Erythroblast (primary cell): ENCODE results near the gene CAMK2G.
"Not testable (repeated sequence)": the region's sequence is repeated elsewhere in the genome, so short reads cannot be mapped to it uniquely, and the experiment has no call there.

Source experiments
- DNase-seq, 2 experiments: peaks; one replicate each; lab custom pipeline; 2025; lab: John Stamatoyannopoulos, UW
- GATA1 ChIP-seq: IDR thresholded peaks from 2 replicates; pipeline ENCODE4 v1.6.1; 2011; ENCODE audit warnings: low read depth, mild to moderate bottlenecking, control low read depth, low read length, moderate library complexity
- POLR2A ChIP-seq: IDR thresholded peaks from 2 replicates; pipeline ENCODE4 v1.6.1; 2011; ENCODE audit warnings: mild to moderate bottlenecking, low read length

Gene CAMK2G

DNA sequence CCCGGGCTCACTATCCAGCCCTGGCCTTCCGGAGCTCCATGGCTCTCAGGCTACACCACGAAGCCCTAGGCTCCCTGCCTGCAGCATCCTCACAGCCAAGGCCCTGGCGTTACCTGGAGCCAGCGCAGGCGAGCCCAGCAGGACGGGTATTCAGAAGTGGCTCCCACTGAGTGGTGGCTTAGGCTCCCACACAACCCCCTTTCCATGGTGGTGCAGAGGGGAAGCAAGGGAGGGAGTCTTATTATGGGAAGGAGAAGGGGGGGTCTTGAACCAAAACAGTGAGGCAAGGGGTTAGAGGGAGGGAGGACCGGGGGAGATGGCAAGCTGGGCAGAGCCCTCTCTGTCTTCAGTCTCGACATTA lies 33.3 kb downstream of the CAMK2G start:
- TF ChIP-seq POLR2A (no peak), GATA1 (no peak)
- DNase-seq: no peak

DNA sequence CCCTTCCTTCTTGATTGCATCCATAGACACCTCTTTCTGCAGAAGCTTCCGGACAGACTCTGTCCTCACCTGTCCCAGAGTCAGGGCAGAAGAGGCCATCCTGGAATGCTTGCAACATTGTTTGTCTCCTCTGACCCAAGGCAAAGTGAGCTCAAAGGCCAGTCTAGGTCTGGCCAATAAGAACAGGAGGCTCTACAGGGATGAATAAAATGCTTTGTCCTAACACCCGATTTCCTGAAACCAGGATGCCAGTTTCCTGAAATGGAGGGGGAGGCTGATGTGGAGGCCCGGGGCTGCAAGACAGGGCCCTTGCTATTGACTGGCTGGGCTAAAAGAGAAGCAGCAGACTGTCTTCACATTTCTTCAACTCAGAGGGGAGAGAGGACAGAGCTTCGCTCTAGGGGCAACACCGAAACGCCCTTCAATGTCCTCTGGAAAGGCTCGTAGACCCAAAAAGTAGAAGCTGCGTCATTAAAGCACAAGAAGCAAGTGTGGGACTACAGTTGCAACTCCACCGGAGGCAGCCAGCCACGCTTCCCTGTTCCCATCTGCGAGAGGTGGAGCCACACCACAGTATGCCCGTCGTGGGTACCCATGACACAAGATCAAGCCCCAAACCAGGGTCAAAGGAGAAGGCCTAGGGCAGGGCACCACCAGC lies 33.8 kb downstream of the CAMK2G start:
- DNase-seq: no peak
- TF ChIP-seq POLR2A: no peak

DNA sequence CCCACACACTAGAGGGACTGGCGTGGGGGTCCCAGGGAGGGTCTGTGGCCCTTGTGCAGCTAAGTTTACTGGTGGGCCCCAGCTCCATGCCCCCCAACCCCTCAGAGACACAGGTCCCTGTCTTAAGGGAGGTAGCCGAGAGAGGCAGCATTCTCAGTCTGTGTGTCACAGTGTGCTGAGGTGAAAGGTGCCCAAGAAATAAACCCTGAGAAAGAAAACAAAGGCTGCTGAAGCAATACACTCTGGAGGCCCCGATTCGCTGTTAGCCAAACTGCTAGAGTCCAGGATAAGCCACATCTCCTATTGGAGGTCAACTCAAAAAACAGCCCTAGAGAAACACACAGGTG lies 34.3 kb downstream of the CAMK2G start:
- TF ChIP-seq GATA1 (no peak), POLR2A (no peak)
- no peak for DNase-seq

DNA sequence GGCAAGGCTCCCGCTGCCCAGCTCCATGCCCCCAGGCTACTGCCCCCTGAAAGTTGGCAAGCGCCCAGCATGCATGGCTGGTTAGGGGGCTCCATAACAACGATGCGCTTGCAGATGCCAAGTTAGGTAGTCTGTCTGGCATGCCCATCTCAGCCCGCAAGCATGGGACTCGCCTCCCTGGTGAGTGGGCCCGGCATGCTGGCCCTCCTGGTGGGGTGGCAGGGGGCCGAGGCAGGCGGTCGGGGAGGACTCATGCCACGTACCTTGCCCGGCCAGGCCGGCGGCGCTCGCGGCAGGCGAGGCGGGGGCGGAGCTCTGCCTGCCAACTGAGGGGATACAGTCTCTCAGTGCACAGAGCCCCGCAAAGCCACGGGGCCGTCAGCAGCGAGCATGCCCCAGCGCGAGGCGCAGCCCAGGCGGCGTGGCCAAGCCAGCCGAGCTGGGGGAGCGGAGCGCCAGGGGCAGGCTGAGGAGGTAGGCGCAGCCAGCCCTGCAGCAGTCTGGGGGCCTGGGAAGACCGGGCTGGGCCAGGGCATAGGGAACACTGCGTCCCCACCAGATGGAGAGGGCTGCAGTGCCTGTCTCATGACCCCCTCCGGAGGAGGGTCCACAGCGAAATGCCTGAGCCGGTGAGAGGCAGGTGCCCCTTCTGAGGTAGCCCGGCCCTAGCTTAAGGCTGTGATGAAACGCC lies 34.9 kb downstream of the CAMK2G start:
- DNase-seq: no peak

DNA sequence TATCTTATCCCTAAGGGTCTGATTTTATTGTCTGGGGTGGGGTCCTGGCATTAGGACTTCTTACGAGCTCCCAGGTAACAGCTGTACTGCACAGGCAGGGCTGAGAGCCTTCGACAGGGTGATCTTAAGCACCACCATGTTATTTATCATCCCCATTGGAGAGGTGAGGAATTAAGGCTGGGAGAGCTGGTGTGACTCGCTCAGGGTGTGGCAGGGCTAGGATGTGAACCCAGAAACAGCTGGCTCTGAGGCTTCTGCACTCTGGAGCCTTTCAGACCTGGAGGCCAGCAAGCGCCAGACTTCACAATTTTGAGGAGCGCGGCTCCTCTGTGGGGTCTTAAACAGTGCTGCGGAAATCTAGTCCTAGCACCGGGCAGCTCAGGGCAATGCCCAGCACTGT lies 35.5 kb downstream of the CAMK2G start:
- no peak for DNase-seq
- TF ChIP-seq GATA1 (no peak), POLR2A (no peak)

More for the DNA sequence above, 34.9 kb downstream of the CAMK2G start:
- TF ChIP-seq POLR2A (no peak), GATA1 (no peak)

DNA sequence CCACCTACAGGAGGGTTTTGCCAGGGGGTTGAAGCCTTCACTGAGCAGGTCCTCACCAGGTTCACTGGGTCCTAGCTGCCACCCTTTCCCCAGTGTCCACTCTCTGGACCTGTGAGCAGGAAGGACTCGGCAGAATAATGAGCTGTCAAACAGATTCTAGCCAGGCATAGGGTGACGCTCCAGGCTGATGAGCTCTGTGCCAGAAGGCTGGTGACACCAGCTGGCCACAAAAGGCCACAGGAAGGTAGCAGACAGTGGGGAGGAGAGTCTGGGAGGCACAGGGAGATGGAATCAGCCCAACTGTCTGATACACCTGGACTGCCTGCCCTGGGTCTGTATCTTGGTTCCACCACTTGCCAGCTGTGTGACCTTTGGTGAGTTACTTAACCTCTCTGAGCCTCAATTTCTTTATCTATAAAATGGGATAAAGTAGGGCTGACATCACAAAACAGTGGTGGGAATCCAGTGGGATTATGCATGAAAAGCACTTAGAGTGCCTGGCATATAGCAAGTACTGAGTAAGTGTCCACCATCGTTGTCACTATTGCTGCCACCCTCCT lies 36.3 kb downstream of the CAMK2G start:
- no peak for DNase-seq
- TF ChIP-seq POLR2A (no peak), GATA1 (no peak)

DNA sequence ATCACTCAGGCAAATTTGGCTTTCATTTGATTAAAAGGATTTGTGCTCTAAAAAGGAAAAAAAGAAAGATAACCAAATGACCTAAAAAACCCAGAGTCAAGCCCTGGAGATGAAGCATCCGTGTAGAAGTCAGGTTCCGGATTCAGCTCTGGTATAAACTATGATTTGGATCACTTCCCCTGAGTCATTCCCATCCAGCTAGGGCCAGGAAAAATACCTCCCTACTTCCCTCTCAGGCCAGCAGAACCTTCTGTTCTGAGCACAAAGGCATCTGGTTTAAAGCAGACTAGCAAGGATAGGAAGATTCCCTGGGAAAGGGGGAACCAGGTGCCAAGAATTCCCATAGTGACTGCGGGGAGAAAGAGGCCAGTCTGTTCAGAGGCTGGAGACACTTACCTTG lies 37.3 kb downstream of the CAMK2G start:
- DNase-seq: no peak
- TF ChIP-seq POLR2A: no peak

DNA sequence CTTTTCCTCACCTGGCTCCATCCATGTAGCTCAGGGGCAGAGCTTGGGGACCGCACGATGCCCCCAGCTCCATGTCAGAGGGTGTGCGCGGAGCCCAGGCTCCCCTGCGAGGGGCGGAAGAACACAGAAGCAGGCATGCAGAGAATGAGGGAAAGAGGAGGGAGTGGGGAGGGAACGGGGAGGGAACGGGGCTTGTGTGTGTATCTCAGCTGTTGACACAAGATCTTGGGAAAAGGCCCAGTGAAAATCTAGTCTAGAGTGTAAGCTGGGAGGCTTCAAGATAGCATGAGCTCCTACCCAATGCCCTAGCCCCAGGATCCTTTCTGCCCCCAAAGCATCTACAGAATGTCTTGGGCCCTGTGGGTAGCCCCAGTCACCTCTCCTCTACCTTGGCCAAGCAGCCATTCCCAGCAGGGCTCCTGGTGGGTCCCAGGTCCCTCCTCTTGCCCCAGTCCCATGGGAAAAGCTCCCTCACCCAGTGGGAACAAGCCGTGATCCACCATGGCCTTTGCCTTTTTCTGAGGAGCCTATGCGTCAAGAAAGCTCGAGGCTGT lies 37.9 kb downstream of the CAMK2G start:
- TF ChIP-seq GATA1 (no peak), POLR2A (no peak)
- DNase-seq: no peak

DNA sequence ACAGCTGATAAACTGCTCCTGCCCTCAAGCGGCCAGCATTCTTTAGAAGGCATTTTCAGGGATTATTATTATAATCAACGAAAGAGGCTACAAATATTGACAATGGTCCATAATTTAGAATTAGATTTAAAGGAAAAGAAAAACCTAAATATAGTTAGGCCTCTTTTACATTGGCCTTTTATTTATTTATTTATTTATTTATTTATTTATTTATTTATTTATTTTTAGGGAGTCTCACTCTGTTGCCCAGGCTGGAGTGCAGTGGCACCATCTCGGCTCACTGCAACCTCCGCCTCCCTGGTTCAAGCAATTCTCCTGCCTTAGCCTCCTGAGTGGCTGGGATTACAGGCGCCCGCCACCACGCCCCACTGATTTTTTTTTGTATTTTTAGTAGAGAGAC lies 45.3 kb downstream of the CAMK2G start:
- DNase-seq: not testable (repeated sequence)

DNA sequence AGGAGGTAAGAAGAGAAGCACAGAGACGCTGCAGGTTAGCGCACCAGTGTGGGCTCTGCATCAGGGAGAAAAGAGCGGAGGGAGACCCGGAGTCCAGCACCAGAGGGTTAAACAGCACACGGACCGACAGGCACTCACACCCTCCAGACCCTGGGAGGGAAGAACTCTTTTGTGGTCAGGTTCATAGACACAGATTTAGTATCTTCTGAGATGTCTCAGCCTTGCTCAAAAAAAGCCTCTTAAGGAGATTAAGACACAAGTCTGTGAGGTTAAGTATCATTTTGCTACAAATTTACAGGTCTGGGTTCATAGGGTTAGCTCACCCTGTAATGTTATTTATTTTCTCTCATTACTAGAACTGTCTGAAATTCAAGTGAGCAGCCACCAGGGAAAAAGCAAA lies 46.2 kb downstream of the CAMK2G start:
- DNase-seq: no peak
- no peak for TF ChIP-seq POLR2A
- TF ChIP-seq GATA1: no peak

DNA sequence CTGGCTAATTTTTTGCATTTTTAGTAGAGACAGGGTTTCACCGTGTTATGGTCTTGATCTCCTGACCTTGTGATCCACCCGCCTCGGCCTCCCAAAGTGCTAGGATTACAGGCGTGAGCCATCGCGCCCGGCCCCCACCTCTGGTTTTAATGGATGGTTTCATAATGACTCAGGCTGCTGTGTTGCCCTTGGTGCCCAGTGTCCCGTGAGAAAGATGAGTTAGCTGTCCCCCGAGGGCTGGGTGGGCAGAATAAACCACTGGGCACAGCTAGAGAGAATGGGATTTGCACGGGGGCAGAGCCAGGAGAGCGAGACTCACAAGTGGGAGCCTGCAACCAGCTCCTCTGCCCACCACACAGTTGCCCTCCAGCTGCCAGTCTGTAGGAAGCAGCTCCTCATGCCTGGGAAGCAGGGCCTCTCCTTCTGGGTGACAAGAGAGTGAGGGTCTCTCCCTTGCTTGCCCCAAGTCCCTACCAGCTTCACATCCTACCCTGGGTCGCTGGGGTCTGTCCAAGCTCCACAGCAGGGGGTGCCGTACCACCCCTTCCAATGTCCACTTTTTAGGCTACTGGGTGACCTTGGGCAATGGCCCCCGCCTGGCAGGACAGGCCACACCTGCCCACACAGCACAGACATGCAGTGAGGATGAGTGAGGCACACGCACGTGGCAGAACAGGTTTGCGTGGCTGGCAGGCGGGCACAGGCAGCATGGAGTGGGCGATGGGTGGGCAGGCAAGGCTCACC lies 46.8 kb downstream of the CAMK2G start:
- DNase-seq: no peak
- TF ChIP-seq GATA1: no peak
- TF ChIP-seq POLR2A: no peak

DNA sequence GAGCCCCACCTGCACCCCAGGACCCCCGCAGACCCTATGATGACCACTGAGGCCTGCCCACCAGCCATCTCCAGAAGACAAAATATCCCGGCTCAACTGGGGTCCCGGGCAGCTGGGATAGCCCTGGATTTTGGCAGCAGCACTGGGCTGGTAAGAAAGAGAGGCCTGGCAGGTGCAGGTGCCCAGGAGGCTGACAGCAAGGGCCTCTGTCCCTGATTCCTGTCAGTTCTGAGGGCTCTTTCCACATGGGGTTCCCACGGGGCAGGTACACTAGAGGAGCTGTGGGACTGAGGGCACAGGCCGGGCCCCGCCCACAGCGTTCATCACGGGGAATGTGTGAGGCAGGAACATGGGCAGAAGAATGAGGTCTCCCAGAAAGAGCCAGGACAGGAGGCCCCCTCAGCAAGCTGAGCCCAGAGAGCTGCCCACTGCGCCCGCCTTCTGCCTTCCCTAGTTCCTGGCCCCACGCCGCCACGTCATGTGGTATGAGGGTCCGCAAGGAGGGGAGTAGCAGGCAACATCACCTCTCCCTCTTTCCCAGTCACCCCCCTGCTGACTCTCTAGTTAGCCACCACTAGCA lies 50.1 kb downstream of the CAMK2G start:
- no peak for DNase-seq
- TF ChIP-seq POLR2A (no peak), GATA1 (no peak)

DNA sequence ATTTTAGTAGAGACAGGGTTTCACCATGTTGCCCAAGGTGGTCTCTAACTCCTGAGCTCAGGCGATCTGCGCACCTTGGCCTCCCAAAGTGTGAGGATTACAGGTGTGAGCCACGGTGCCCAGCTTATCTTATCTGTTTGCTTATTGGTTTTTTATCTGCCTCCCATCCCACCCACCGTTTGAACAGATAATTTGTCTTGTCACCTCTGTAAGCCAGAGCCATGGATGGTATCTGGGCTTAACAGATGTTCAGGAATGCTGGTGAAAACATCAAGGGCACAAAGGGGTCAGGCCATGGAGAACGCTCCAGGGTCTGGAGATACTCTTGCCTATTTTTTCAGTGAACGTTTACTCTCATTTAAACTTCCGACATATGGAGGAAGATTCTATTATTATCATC lies 51.0 kb downstream of the CAMK2G start:
- no peak for DNase-seq
- TF ChIP-seq GATA1 (no peak), POLR2A (no peak)

DNA sequence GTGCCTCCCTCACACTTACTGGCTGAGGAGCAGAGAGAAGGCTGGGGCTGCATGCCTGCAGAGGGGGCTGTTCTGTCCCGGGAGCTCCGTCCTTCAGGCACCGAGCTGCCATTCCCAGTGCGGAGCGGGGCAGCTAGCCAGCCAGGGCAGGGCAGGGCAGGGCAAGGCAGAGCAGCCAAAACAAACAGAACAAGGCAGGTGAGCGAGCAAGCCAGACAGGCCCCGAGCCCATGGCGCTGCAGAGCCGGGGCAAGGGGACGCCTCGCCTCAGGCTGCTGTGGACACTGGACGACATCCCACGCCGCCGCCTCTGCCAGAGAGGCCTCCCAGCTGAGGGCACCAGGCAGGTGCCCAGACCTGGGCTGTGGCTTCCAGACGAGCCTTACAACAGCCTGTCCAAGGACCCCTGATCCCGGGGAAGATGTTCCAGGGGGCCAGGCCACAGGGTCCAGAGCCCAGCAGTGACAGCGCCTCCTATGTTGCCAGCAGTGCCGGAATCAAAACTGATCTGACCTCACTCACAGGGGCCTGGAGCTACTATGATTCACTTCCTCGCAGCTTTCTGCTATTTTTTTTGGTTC lies 54.8 kb downstream of the CAMK2G start:
- no peak for TF ChIP-seq GATA1
- no peak for TF ChIP-seq POLR2A
- no peak for DNase-seq
